ENCODE data around the gene LRRC4C. TPM values are rescaled to one million over a fixed set of nuclear protein-coding genes. Genes with fewer than 3 reads are reported as not detected.

Gene LRRC4C
- total and polyA plus RNA-seq, 10 of the 15 experiments (the other 5 are each of a cell fraction or from before 2014, with no cell fraction given), result 1.5 TPM; not detected in 9

DNA sequence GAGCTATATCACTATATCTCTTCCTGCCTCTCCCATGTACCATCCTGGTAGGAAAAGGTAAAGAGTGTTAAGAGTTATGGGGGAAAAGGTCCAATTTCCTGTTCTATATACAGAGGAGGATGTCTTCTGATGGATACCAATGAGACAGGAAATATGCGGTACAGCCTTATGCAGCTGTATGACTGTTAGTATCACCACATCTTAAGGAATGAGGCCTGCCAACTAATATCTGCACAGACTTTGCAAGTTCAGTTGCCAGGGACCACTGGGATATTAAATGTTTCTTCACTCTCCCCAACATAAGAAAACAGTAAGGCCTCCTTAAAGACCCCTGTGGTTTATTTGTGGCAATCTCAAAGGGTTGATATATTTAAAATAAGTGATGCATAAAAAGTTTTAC, 1182.5 kb downstream of the LRRC4C start:
- H4K20me1 ChIP-seq (ENCODE audit: control insufficient read depth, insufficient read depth), result no peaks in the 10 kb centered on the region
- no peak overlapping the region for H3K4me2 ChIP-seq (ENCODE audit: control insufficient read depth, insufficient read depth)
- in situ Hi-C loops (cut with MboI), result no loop called here
- FAIRE-seq, result no peak
- no peaks in the 10 kb centered on the region for H3K79me2 ChIP-seq (ENCODE audit: control insufficient read depth, insufficient read depth, low read length)
- intact Hi-C loops (cut with micrococcal nuclease; ENCODE audit: unreplicated experiment), result no loop called here
- H3K4me1 ChIP-seq (ENCODE audit: control insufficient read depth, insufficient read depth, low read length), result no peaks in the 10 kb centered on the region
- no peaks in the 10 kb centered on the region for H3K9me3 ChIP-seq (replicated peaks; ENCODE audit: control insufficient read depth, insufficient read depth, low read length)
- SMC1A ChIA-PET (ENCODE audit: uncharacterized antibody, unreplicated experiment), result no interaction called here
- no peaks in the 10 kb centered on the region; a peak in 1 of 4 replicates for H3K27me3 ChIP-seq (replicated peaks in 1 of 2; ENCODE audit: control insufficient read depth in 2 of 2, insufficient read depth in 2 of 2, low read length in 1 of 2)
- no peak for DNase-seq (ENCODE audit: low read depth, low spot score)
- H3K36me3 ChIP-seq (ENCODE audit: control insufficient read depth in 2 of 2, insufficient read depth in 2 of 2, low read length in 1 of 2), result no peaks in the 10 kb centered on the region
- no peak overlapping the region for H2AFZ ChIP-seq (ENCODE audit: control insufficient read depth, low read depth, low read length)
- CTCF ChIA-PET, result interaction anchor here (1.0 kb wide), 1 partner anchor 14 kb away, joined by 3 read pairs; no protein-coding TSS in a partner anchor
- H3K27ac ChIP-seq (ENCODE audit: control insufficient read depth, insufficient read depth), result no peak overlapping the region
- no peak for ATAC-seq
- TF ChIP-seq NR2F1 (conservative IDR thresholded peaks at IDR 0.05), result no peak
- TF ChIP-seq CHD2 (IDR thresholded peaks at IDR 0.05; ENCODE audit: borderline replicate concordance, low read depth, low read length), result no peak
- no peak for TF ChIP-seq HDAC2 (IDR thresholded peaks at IDR 0.05)
- TF ChIP-seq, protein P1, sequence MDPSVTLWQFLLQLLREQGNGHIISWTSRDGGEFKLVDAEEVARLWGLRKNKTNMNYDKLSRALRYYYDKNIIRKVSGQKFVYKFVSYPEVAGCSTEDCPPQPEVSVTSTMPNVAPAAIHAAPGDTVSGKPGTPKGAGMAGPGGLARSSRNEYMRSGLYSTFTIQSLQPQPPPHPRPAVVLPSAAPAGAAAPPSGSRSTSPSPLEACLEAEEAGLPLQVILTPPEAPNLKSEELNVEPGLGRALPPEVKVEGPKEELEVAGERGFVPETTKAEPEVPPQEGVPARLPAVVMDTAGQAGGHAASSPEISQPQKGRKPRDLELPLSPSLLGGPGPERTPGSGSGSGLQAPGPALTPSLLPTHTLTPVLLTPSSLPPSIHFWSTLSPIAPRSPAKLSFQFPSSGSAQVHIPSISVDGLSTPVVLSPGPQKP (IDR thresholded peaks at IDR 0.05; ENCODE audit: low read depth, low read length), result no peak
- TF ChIP-seq ZNF24 (IDR thresholded peaks at IDR 0.05), result no peak
- no peak for TF ChIP-seq BHLHE40 (IDR thresholded peaks at IDR 0.05; ENCODE audit: borderline replicate concordance in 1 of 2, low read depth in 2 of 2, low read length in 1 of 2)
- TF ChIP-seq, protein P2, sequence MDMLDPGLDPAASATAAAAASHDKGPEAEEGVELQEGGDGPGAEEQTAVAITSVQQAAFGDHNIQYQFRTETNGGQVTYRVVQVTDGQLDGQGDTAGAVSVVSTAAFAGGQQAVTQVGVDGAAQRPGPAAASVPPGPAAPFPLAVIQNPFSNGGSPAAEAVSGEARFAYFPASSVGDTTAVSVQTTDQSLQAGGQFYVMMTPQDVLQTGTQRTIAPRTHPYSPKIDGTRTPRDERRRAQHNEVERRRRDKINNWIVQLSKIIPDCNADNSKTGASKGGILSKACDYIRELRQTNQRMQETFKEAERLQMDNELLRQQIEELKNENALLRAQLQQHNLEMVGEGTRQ (IDR thresholded peaks at IDR 0.05; ENCODE audit: borderline replicate concordance, low read depth, low read length), result no peak
- RAD21 ChIA-PET (ENCODE audit: unreplicated experiment), result no interaction called here
- no peak overlapping the region for H3K4me3 ChIP-seq
- H3K9ac ChIP-seq (ENCODE audit: control insufficient read depth, insufficient read depth, low read length), result no peak overlapping the region
- POLR2A ChIA-PET, result no interaction called here
- no TSS peak for BruUV-seq (replicated peaks)
- WGBS (ENCODE audit: insufficient coverage, insufficient replicate concordance, low lambda C conversion rate, missing lambda C conversion rate), result 100% methylated on average over 1 of the region's 1 CpG
